GM18909 (cell line): ENCODE results near the gene AKAP10.
"Not testable (repeated sequence)": the region's sequence is repeated elsewhere in the genome, so short reads cannot be mapped to it uniquely, and the experiment has no call there.

Source experiments
- ATAC-seq: cut with Tn5 transposase; IDR thresholded peaks from one replicate; pipeline ENCODE4 v1.9.1; 2021; ENCODE audit warnings: mild to moderate bottlenecking; ENCODE audit not compliant: unreplicated experiment, poor library complexity

AKAP10 gene

DNA sequence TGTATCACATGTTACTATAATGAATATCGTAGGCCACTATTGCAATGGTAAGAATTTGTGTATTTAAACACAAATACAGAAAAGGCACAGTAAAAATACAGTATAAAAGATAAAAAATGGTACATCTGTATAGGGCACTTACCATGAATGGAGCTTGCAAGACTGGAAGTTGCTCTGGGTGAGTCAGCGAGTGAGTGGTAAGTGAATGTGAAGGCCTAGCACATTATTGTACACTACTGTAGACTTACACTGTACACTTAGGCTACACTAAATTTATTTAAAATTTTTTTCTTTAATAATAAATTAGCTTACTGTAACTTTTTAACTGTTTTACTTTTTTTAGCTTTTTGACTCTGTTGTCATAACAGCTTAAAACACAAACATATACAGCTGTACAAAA lies 42.5 kb downstream of the AKAP10 start:
- no peak for ATAC-seq

GRCh38 chr17:19933628-19934027 lies 44.0 kb downstream of the AKAP10 start:
- no peak for ATAC-seq

- no peak for ATAC-seq
Measured at GRCh38 chr17:19933221-19933620, 44.4 kb downstream of the AKAP10 start.

GRCh38 chr17:19928299-19928698 lies 49.3 kb downstream of the AKAP10 start:
- no peak for ATAC-seq

- no peak for ATAC-seq
Measured at GRCh38 chr17:19915245-19915978, 62.2 kb downstream of the AKAP10 start.

DNA sequence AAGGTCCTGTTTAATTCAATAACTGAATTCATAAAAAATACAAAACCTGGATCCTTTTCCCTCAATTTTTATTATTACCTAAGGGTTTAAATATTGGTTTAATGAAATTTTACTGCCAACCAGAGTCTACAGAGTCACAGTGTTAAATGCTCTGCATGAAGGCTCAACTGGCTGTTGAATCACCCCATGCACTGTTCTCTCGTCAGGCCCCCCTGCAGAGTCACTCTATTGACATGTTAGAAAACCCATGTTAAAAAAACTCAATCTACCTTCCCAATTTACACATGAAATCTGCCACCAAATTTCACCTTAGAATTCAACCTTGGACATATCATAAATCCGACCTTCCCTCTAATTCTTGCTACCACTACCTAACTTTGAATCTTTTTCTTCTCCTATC lies 66.6 kb downstream of the AKAP10 start:
- ATAC-seq, result no peak

- no peak for ATAC-seq
Measured at GRCh38 chr17:19909139-19909538, 68.5 kb downstream of the AKAP10 start.

DNA sequence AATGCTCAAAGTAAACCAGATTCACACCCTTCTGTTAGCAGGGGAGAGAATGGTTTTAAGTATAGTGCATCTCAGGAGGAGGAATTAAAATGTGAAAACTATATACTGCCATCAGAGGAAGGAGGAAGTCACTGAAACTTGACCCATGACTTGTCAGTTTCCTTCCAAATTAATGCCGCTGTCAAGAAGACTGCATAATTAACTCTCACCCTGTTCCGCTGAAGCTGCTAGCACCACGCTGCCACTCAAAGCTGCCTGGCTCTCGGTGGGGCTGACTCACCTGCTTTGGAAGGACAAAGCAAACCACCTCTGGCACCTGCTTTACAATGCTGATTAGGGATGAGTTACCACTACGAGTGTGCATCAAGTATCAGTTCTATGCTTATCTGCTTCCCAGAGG lies 72.1 kb downstream of the AKAP10 start:
- no peak for ATAC-seq

- ATAC-seq, result no peak
Measured at GRCh38 chr17:19904924-19905323, 72.7 kb downstream of the AKAP10 start.

DNA sequence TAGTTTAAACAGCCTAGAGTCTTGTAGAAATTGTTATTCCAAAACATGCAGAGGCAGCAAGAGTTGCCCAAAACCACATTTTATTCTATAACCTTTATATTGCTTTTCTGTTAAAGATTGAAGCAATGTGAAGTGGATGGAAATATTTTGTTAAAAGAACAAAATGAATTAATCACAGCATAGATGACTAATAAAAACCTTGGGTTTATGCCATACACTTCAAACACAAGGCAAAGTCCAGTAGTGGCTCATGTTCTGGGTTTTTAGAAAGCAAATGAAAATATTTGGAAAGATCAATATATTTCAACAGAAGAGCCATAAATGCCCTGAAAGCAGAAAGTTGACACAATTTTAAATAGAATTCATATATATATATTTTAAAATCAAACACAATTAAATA lies 73.2 kb downstream of the AKAP10 start:
- ATAC-seq, result no peak

GRCh38 chr17:19900809-19901208 lies 76.8 kb downstream of the AKAP10 start:
- no peak for ATAC-seq

- no peak for ATAC-seq
Measured at GRCh38 chr17:19897903-19898302, 79.7 kb downstream of the AKAP10 start.

DNA sequence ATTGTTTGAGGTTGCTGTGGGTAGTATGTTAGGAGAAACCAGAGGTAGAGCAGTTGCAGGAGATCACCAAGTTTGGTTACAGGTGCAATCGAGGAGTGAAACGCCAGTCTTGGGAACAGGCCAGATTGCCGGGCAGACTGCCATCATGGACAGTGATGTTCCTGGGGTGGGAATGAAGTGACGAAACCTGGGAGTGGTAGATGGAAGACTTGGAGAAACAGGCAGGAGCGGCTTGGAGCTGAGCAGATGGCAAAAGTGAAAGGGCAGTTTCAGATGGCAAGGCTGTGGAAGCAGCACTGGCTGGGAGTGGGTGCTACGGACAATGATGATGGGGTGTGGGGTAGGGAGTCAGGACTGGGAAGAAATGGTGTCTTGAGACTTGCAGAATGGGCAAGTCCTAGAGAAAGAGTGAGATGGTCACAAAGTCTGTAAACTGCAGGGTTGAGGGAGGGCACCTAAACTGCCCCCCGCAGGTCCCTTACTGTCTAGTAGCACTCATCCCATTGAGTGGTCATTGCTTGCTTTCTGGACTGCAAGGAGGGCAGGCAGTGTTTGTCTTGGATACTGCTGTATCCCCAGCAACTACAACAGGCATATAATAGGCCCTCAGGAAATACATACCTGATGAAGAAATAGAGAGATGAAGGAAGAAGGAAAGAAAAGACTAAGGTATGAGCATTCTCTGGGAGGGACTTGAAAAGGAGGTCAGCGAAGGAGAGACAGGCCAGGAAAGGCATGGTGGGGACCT lies 80.4 kb downstream of the AKAP10 start:
- no peak for ATAC-seq

GRCh38 chr17:19896679-19897078 lies 80.9 kb downstream of the AKAP10 start:
- no peak for ATAC-seq

DNA sequence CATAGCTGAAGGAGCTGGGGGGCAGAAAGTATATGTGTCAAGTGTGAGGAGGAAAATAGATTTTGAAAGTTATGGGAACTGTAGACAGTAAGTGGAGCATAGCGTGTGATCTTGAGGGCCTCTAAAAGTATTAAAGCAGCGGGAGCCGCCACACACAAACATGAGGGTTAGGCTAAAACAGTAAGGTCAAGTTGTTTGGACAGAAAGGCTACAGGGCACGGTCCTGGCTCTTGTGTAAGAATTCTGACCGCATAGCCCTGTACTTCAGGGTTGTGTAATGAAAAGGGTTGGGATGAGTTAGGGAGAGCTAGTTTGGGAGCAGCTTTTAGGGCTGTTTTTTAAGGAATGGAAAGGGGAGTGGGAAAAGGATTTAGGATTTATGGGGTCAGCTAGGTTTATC lies 87.1 kb downstream of the AKAP10 start:
- not testable (repeated sequence) for ATAC-seq

- not testable (repeated sequence) for ATAC-seq
Measured at GRCh38 chr17:19890001-19890400, 87.6 kb downstream of the AKAP10 start.

- ATAC-seq, result no peak
Measured at GRCh38 chr17:19886116-19886515, 91.5 kb downstream of the AKAP10 start.

GRCh38 chr17:19883537-19884215 lies 94.0 kb downstream of the AKAP10 start:
- ATAC-seq, result no peak

GRCh38 chr17:19880393-19880792 lies 97.2 kb downstream of the AKAP10 start:
- no peak for ATAC-seq

GRCh38 chr17:19877364-19877945 lies 100.2 kb downstream of the AKAP10 start:
- ATAC-seq, result no peak
